Adrenal gland (tissue), 12 donors: Measurements from ENCODE around the gene TNKS2. TPM values are rescaled to one million over a fixed set of nuclear protein-coding genes. Genes with fewer than 3 reads are reported as not detected.
A peak's percentile ranks its signal among the peaks of the same experiment; 100 is the strongest.

ENCODE experiments used
- DNase-seq, 7 donors: peaks; one replicate each; pipeline ENCODE4 v3.0.0-alpha.2; 2019 to 2020
- H3K27ac ChIP-seq, 5 donors: fragments of 200-600 bp; sonication (generic) in 4 of 5; 1 replicate in 3 of 5; 2 replicates in 2 of 5; pipeline versions ENCODE4 v1.5.1 to v1.8.0; 2016 to 2020; ENCODE audit warnings: mild to moderate bottlenecking in 1 of 5
- H3K27me3 ChIP-seq: fragments of 200-600 bp; 2 replicates; pipeline ENCODE4 v1.8.0; 2021
- H3K36me3 ChIP-seq, 2 donors: fragments of 200-600 bp; replicated peaks in 1 of 2; 1 replicate in 1 of 2; 2 replicates in 1 of 2; pipeline versions ENCODE4 v1.5.1 to v1.8.0; 2018 to 2022
- H3K4me1 ChIP-seq, 2 donors: fragments of 200-600 bp; replicated peaks in 1 of 2; 1 replicate in 1 of 2; 2 replicates in 1 of 2; pipeline versions ENCODE4 v1.5.1 to v1.8.0; 2018 to 2021
- H3K4me3 ChIP-seq, 4 donors: fragments of 200-600 bp; sonication (generic) in 3 of 4; one replicate each; pipeline ENCODE4 v1.5.1; 2016 to 2018
- H3K9me3 ChIP-seq, 3 donors: fragments of 200-600 bp; sonication (generic) in 1 of 3; replicated peaks in 1 of 3; 1 replicate in 2 of 3; 2 replicates in 1 of 3; pipeline versions ENCODE4 v1.5.1 to v1.8.0; 2016 to 2021
- CTCF ChIP-seq, 6 experiments: fragments of 450-650 bp in 4 of 6; fragments of 200-600 bp in 2 of 6; sonication (generic) in 1 of 6; IDR thresholded peaks; 1 replicate in 5 of 6; 2 replicates in 1 of 6; pipeline versions ENCODE4 v1.5.1 to v1.8.0; 2016 to 2021; ENCODE audit warnings: antibody characterized with exemption in 6 of 6, mild to moderate bottlenecking in 2 of 6, moderate library complexity in 1 of 6
- POLR2A ChIP-seq, 2 donors: fragments of 450-650 bp; IDR thresholded peaks; one replicate each; pipeline ENCODE4 v1.6.1; 2017; ENCODE audit warnings: antibody characterized with exemption in 2 of 2, mild to moderate bottlenecking in 2 of 2, moderate library complexity in 1 of 2
- WGBS, 4 donors: extraction: QIAGEN DNeasy Blood & Tissue Kit in 2 of 4; methylation state at CpG; one replicate each; pipeline versions ENCODE4 v1.1.5 to v1.1.7; 2013 to 2017; 5-methylcytosine and 5-hydroxymethylcytosine counted together
- intact Hi-C, 2 donors: fragments of 100-400 bp; cut with DNase I; formaldehyde crosslinking; loops; one replicate each; pipeline versions ENCODE4 v1.14.1 to v1.15.0; 2022 to 2023
- polyA plus RNA-seq, 3 donors: library from polyadenylated mRNA; stranded (reverse); fragments of 200-250 nt in 2 of 3; fragments of 350-450 nt in 1 of 3; fragmentation: Illumina TruSeq in 1 of 3; extraction: RNeasy Lipid Tissue Mini Kit (QIAGEN cat#74804) in 1 of 3; gene quantifications; one replicate each; pipeline ENCODE4 v1.2.3, GENCODE V29; 2013 to 2014
- total RNA-seq, 9 donors: library from RNA; depleted of rRNA in 4 of 9; stranded (reverse); fragments of >200 nt in 4 of 9; fragments of 120-200 nt in 1 of 9; fragmentation: NEBNext Ultra II Directional in 1 of 9; extraction: Animal tissue kit (Norgen Biotek cat#: 25700) in 1 of 9; gene quantifications; one replicate each; pipeline versions ENCODE4 v1.1.0 to v1.2.4, GENCODE V29; 2013 to 2023
- donor health status: healthy with polysubstance abuse.
- donor health status: Bipolar disorder and iron deficiency.
- donor health status: DM: yes; HTN: yes; CAD: no.
- donor health status: DM: no; HTN: no; CAD: no.
- donor health status: DM: no; HTN: no; CAD: no.
- donor health status: DM: yes; HTN: yes; CAD: no.

TNKS2 gene
- total and polyA plus RNA-seq, 12 donors, result 7.9 to 53.3 (median 33.2) TPM

GRCh38 chr10:91883549-91884444 lies 85.6 kb downstream of the TNKS2 start:
- TF ChIP-seq CTCF (IDR thresholded peaks at IDR 0.05) (no peak), POLR2A (IDR thresholded peaks at IDR 0.05) (no peak)
- 55 to 74% (median 65%) methylated on average over 20 of the region's 20 CpGs for WGBS, 4 donors
- DNase-seq, result peak in 1 of 7 donors; percentile 66
- Histone ChIP-seq H3K4me3 (no peak overlapping the region), H3K27ac (peak overlapping the region in 1 of 5 donors; percentile 27), H3K36me3 (no peaks in the 10 kb centered on the region), H3K9me3 (no peaks in the 10 kb centered on the region), H3K27me3 (no peaks in the 10 kb centered on the region), H3K4me1 (peaks cover 8 to 13% of the 10 kb centered on the region in 2 donors)
- intact Hi-C loops, result no loop called here

- DNase-seq, result no peak
- H3K36me3 ChIP-seq, result no peaks in the 10 kb centered on the region
- H3K4me1 ChIP-seq, result peaks cover 8 to 13% of the 10 kb centered on the region in 2 donors
- H3K27me3 ChIP-seq, result no peaks in the 10 kb centered on the region
- H3K9me3 ChIP-seq, result no peaks in the 10 kb centered on the region
- TF ChIP-seq CTCF (IDR thresholded peaks at IDR 0.05) (no peak), POLR2A (IDR thresholded peaks at IDR 0.05) (no peak)
- no peak overlapping the region for H3K4me3 ChIP-seq
- H3K27ac ChIP-seq, result peak overlapping the region in 1 of 5 donors; percentile 27
- intact Hi-C loops, result no loop called here
- WGBS, 4 donors, result 31 to 38% (median 35%) methylated on average over 1 of the region's 1 CpG
Measured at GRCh38 chr10:91884536-91884935, 86.3 kb downstream of the TNKS2 start.

GRCh38 chr10:91885362-91886079 lies 87.3 kb downstream of the TNKS2 start:
- TF ChIP-seq CTCF (IDR thresholded peaks at IDR 0.05) (no peak), POLR2A (IDR thresholded peaks at IDR 0.05) (no peak)
- Histone ChIP-seq H3K9me3 (no peaks in the 10 kb centered on the region), H3K27ac (no peak overlapping the region), H3K4me1 (peaks cover 8 to 13% of the 10 kb centered on the region in 2 donors), H3K36me3 (no peaks in the 10 kb centered on the region), H3K27me3 (no peaks in the 10 kb centered on the region), H3K4me3 (no peak overlapping the region)
- intact Hi-C loops, result no loop called here
- DNase-seq, result no peak
- WGBS, 4 donors, result 99 to 100% (median 99%) methylated on average over 9 of the region's 9 CpGs

GRCh38 chr10:91886954-91887271 lies 88.7 kb downstream of the TNKS2 start:
- no peak overlapping the region for H3K27ac ChIP-seq
- intact Hi-C loops, result no loop called here
- H3K4me3 ChIP-seq, result peak overlapping the region in 1 of 4 donors; percentile 67
- WGBS, 4 donors, result 15 to 20% (median 18%) methylated on average over 6 of the region's 6 CpGs
- H3K9me3 ChIP-seq, result no peaks in the 10 kb centered on the region
- H3K4me1 ChIP-seq, result peaks cover 8 to 13% of the 10 kb centered on the region in 2 donors
- H3K27me3 ChIP-seq, result no peaks in the 10 kb centered on the region
- TF ChIP-seq POLR2A (IDR thresholded peaks at IDR 0.05) (no peak), CTCF (IDR thresholded peaks at IDR 0.05) (no peak)
- DNase-seq, result no peak
- no peaks in the 10 kb centered on the region for H3K36me3 ChIP-seq
